HepG2 (cell line): ENCODE data around the gene MRPL27. TPM values are rescaled to one million over a fixed set of nuclear protein-coding genes. Genes with fewer than 3 reads are reported as not detected.

ENCODE experiments used
- BCL6 ChIP-seq: IDR thresholded peaks from 2 replicates; pipeline ENCODE4 v1.6.1; 2016; ENCODE audit warnings: missing genetic modification reagents, missing compliant biosample characterization
- FUBP1 ChIP-seq: sonication (generic); formaldehyde crosslinking; IDR thresholded peaks from 2 replicates; pipeline ENCODE4 v1.5.1; 2020; ENCODE audit warnings: missing genetic modification reagents, mild to moderate bottlenecking, borderline replicate concordance
- HNRNPK ChIP-seq: fragments of 200-400 bp; formaldehyde crosslinking; IDR thresholded peaks from 2 replicates; pipeline ENCODE4 v1.6.1; 2018; ENCODE audit warnings: low read length, low read depth, moderate library complexity, mild to moderate bottlenecking; ENCODE audit not compliant: poor library complexity, severe bottlenecking
- MXI1 ChIP-seq: IDR thresholded peaks from 3 replicates; pipeline ENCODE4 v1.6.1; 2012; ENCODE audit warnings: low read depth, low read length, inconsistent platforms, borderline replicate concordance
- THAP8 ChIP-seq: sonication (generic); formaldehyde crosslinking; IDR thresholded peaks from 2 replicates; pipeline ENCODE4 v1.5.1; 2020; ENCODE audit warnings: missing genetic modification reagents, mild to moderate bottlenecking, borderline replicate concordance
- U2AF2 ChIP-seq: fragments of 200-400 bp; formaldehyde crosslinking; IDR thresholded peaks from 2 replicates; pipeline ENCODE4 v1.6.1; 2017; ENCODE audit warnings: low read depth, mild to moderate bottlenecking, low read length
- ZKSCAN1 ChIP-seq: fragments of 150-350 bp; IDR thresholded peaks from 2 replicates; pipeline ENCODE4 v1.6.1; 2014; ENCODE audit warnings: low read length
- ZNF354B ChIP-seq: sonication (generic); formaldehyde crosslinking; IDR thresholded peaks from 2 replicates; pipeline ENCODE4 v1.8.0; 2022; ENCODE audit warnings: mild to moderate bottlenecking, missing genetic modification reagents
- ZNF432 ChIP-seq: sonication (generic); formaldehyde crosslinking; IDR thresholded peaks from 2 replicates; pipeline ENCODE4 v1.5.0; 2020; ENCODE audit warnings: missing genetic modification reagents, mild to moderate bottlenecking, borderline replicate concordance
- polyA plus RNA-seq, 8 experiments: library from polyadenylated mRNA; depleted of rRNA in 3 of 8; stranded (reverse) in 7 of 8; unstranded in 1 of 8; fragments of >200 nt; fragmentation: Illumina TruSeq in 4 of 8; extraction: Trizol in 4 of 8; gene quantifications; 2 replicates each; pipeline versions ENCODE4 v1.2.1 to v1.2.3, GENCODE V29; 2011 to 2016; ENCODE audit warnings: low read depth in 4 of 8, missing spikeins in 1 of 8, mixed read lengths in 1 of 8; ENCODE audit not compliant: insufficient read depth in 1 of 8
- total RNA-seq, 5 experiments: library from RNA; depleted of rRNA; stranded (reverse); fragments of >200 nt; fragmentation: Illumina TruSeq; extraction: Trizol; gene quantifications; 2 replicates each; pipeline ENCODE4 v1.2.3, GENCODE V29; 2016; ENCODE audit warnings: low read depth in 1 of 5
- TF ChIP-seq, protein P1 (sequence below): sonication (generic); formaldehyde crosslinking; conservative IDR thresholded peaks from 2 replicates; pipeline ENCODE4 v1.4.0; 2020; ENCODE audit warnings: missing genetic modification reagents
- TF ChIP-seq, protein P2 (sequence below): sonication (generic); formaldehyde crosslinking; IDR thresholded peaks from 2 replicates; pipeline ENCODE4 v1.4.0; 2020; ENCODE audit warnings: mild to moderate bottlenecking, missing genetic modification reagents

The MRPL27 gene
- total and polyA plus RNA-seq, 2 of the 13 experiments (the other 11 are each of a cell fraction or from before 2014, with no cell fraction given) = 137 to 217 TPM

- TF ChIP-seq, protein P1, sequence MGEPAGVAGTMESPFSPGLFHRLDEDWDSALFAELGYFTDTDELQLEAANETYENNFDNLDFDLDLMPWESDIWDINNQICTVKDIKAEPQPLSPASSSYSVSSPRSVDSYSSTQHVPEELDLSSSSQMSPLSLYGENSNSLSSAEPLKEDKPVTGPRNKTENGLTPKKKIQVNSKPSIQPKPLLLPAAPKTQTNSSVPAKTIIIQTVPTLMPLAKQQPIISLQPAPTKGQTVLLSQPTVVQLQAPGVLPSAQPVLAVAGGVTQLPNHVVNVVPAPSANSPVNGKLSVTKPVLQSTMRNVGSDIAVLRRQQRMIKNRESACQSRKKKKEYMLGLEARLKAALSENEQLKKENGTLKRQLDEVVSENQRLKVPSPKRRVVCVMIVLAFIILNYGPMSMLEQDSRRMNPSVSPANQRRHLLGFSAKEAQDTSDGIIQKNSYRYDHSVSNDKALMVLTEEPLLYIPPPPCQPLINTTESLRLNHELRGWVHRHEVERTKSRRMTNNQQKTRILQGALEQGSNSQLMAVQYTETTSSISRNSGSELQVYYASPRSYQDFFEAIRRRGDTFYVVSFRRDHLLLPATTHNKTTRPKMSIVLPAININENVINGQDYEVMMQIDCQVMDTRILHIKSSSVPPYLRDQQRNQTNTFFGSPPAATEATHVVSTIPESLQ (CRISPR knock-in tag) = no peak
- TF ChIP-seq, protein P2, sequence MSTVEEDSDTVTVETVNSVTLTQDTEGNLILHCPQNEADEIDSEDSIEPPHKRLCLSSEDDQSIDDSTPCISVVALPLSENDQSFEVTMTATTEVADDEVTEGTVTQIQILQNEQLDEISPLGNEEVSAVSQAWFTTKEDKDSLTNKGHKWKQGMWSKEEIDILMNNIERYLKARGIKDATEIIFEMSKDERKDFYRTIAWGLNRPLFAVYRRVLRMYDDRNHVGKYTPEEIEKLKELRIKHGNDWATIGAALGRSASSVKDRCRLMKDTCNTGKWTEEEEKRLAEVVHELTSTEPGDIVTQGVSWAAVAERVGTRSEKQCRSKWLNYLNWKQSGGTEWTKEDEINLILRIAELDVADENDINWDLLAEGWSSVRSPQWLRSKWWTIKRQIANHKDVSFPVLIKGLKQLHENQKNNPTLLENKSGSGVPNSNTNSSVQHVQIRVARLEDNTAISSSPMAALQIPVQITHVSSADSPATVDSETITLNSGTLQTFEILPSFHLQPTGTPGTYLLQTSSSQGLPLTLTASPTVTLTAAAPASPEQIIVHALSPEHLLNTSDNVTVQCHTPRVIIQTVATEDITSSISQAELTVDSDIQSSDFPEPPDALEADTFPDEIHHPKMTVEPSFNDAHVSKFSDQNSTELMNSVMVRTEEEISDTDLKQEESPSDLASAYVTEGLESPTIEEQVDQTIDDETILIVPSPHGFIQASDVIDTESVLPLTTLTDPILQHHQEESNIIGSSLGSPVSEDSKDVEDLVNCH (CRISPR knock-in tag) = no peak
- TF ChIP-seq HNRNPK (no peak), U2AF2 (no peak), BCL6 (CRISPR knock-in tag) (peak; percentile 41; the same call in 1 of the 2 replicates), FUBP1 (CRISPR knock-in tag) (no peak), MXI1 (peak; percentile 67; the same call in 1 of the 3 replicates), THAP8 (peak; percentile 77; the same call in 1 of the 2 replicates), ZNF432 (CRISPR knock-in tag) (no peak), ZKSCAN1 (no peak), ZNF354B (no peak)
These were observed 27.3 kb downstream of the MRPL27 start, which contains the start of gene XYLT2 (continued) for GRCh38 chr17:50345432-50346312.
